Ovary (tissue), 9 donors: ENCODE results near the gene LRRK2. TPM values are rescaled to one million over a fixed set of nuclear protein-coding genes. Genes with fewer than 3 reads are reported as not detected.

ENCODE experiments used
- DNase-seq, 5 donors: peaks; one replicate each; pipeline ENCODE4 v3.0.0-alpha.2; 2019 to 2020
- H3K27ac ChIP-seq, 2 donors: fragments of 200-600 bp; one replicate each; pipeline versions ENCODE4 v1.5.1 to v1.8.0; 2019 to 2022
- H3K27me3 ChIP-seq: fragments of 200-600 bp; one replicate; pipeline ENCODE4 v1.8.0; 2022
- H3K36me3 ChIP-seq: fragments of 200-600 bp; sonication (generic); one replicate; pipeline ENCODE4 v1.5.1; 2019
- H3K4me1 ChIP-seq: one replicate; pipeline ENCODE4 v1.8.1; 2013; ENCODE audit warnings: mild to moderate bottlenecking, moderate library complexity; ENCODE audit not compliant: insufficient read depth
- H3K4me3 ChIP-seq: fragments of 200-600 bp; sonication (generic); one replicate; pipeline ENCODE4 v1.5.1; 2017
- H3K9me3 ChIP-seq, 2 donors: fragments of 200-600 bp in 1 of 2; sonication (generic) in 1 of 2; one replicate each; pipeline versions ENCODE4 v1.5.1 to v1.8.1; 2013 to 2019; ENCODE audit warnings: mild to moderate bottlenecking in 1 of 2, moderate library complexity in 1 of 2
- CTCF ChIP-seq, 3 donors: fragments of 450-650 bp in 2 of 3; fragments of 200-600 bp in 1 of 3; IDR thresholded peaks; one replicate each; pipeline versions ENCODE4 v1.5.1 to v1.8.0; 2016 to 2022; ENCODE audit warnings: antibody characterized with exemption in 3 of 3, mild to moderate bottlenecking in 1 of 3
- EP300 ChIP-seq: sonication (generic); formaldehyde crosslinking; IDR thresholded peaks from one replicate; pipeline ENCODE4 v1.6.1; 2017; ENCODE audit warnings: antibody characterized with exemption
- POLR2A ChIP-seq: fragments of 450-650 bp; IDR thresholded peaks from one replicate; pipeline ENCODE4 v1.6.1; 2017; ENCODE audit warnings: antibody characterized with exemption, mild to moderate bottlenecking, moderate library complexity
- WGBS, 3 donors: extraction: QIAGEN DNeasy Blood & Tissue Kit in 1 of 3; methylation state at CpG; one replicate each; pipeline versions ENCODE4 v1.1.5 to v1.1.7; 2013 to 2017; 5-methylcytosine and 5-hydroxymethylcytosine counted together
- intact Hi-C, 4 donors: fragments of 100-400 bp; cut with DNase I; formaldehyde crosslinking; loops; one replicate each; pipeline versions ENCODE4 v1.11.0 to v1.15.1; 2022 to 2023
- polyA plus RNA-seq, 2 donors: library from polyadenylated mRNA; stranded (reverse); fragments of 200-250 nt in 1 of 2; fragments of 350-450 nt in 1 of 2; fragmentation: Illumina TruSeq in 1 of 2; extraction: RNeasy Lipid Tissue Mini Kit (QIAGEN cat#74804) in 1 of 2; gene quantifications; one replicate each; pipeline ENCODE4 v1.2.3, GENCODE V29; 2013 to 2014
- total RNA-seq, 7 donors: library from RNA; depleted of rRNA in 2 of 7; stranded (reverse); fragments of >200 nt in 2 of 7; fragmentation: NEBNext Ultra II Directional in 3 of 7; extraction: Animal tissue kit (Norgen Biotek cat#: 25700) in 3 of 7; gene quantifications; one replicate each; pipeline versions ENCODE4 v1.1.0 to v1.2.4, GENCODE V29; 2016 to 2023
- donor health status: DM: no; HTN: no; CAD: no; lungs with moderate emphysema.
- donor health status: DM: no; HTN: no; CAD: no.
- donor health status: Bipolar disorder and iron deficiency.
- donor health status: DM: yes; HTN: yes; CAD: no.
- donor health status: DM: no; HTN: no; CAD: no.
- donor health status: DM: yes; HTN: yes; CAD: no.

The LRRK2 gene
- total and polyA plus RNA-seq, 9 donors: 8.1 to 19.7 (median 12.6) TPM

- no peaks in the 10 kb centered on the region for H3K27me3 ChIP-seq
- no peak overlapping the region for H3K4me3 ChIP-seq
- no peaks in the 10 kb centered on the region for H3K4me1 ChIP-seq
- H3K9me3 ChIP-seq: no peaks in the 10 kb centered on the region
- intact Hi-C loops: no loop called here
- no peak overlapping the region for H3K27ac ChIP-seq
- no peaks in the 10 kb centered on the region for H3K36me3 ChIP-seq
- TF ChIP-seq EP300 (no peak), CTCF (IDR thresholded peaks at IDR 0.05) (no peak), POLR2A (no peak)
- 87 to 93% (median 89%) methylated on average over 4 of the region's 4 CpGs for WGBS, 3 donors
- no peak for DNase-seq
Measured at GRCh38 chr12:40198601-40199000, 26.2 kb upstream of the LRRK2 start.

GRCh38 chr12:40202095-40203059, 22.4 kb upstream of the LRRK2 start:
- Histone ChIP-seq H3K9me3 (no peaks in the 10 kb centered on the region), H3K27ac (no peak overlapping the region), H3K4me3 (no peak overlapping the region), H3K27me3 (no peaks in the 10 kb centered on the region), H3K4me1 (no peaks in the 10 kb centered on the region), H3K36me3 (no peaks in the 10 kb centered on the region)
- WGBS, 3 donors: 31 to 46% (median 46%) methylated on average over 1 of the region's 1 CpG
- DNase-seq: no peak
- intact Hi-C loops: no loop called here
- no peak for TF ChIP-seq CTCF (IDR thresholded peaks at IDR 0.05)
- no peak for TF ChIP-seq EP300
- no peak for TF ChIP-seq POLR2A

GRCh38 chr12:40203060-40203430, 21.8 kb upstream of the LRRK2 start:
- no peak for DNase-seq
- Histone ChIP-seq H3K27ac (no peak overlapping the region), H3K36me3 (no peaks in the 10 kb centered on the region), H3K4me3 (no peak overlapping the region), H3K27me3 (no peaks in the 10 kb centered on the region), H3K9me3 (no peaks in the 10 kb centered on the region), H3K4me1 (no peaks in the 10 kb centered on the region)
- TF ChIP-seq EP300 (no peak), CTCF (IDR thresholded peaks at IDR 0.05) (no peak), POLR2A (no peak)
- intact Hi-C loops: no loop called here
- WGBS, 3 donors: 74 to 75% (median 74%) methylated on average over 5 of the region's 5 CpGs

- intact Hi-C loops: no loop called here
- Histone ChIP-seq H3K9me3 (no peaks in the 10 kb centered on the region), H3K4me1 (no peaks in the 10 kb centered on the region), H3K27ac (no peak overlapping the region), H3K27me3 (no peaks in the 10 kb centered on the region), H3K4me3 (no peak overlapping the region), H3K36me3 (no peaks in the 10 kb centered on the region)
- TF ChIP-seq POLR2A (no peak), EP300 (no peak)
- WGBS, 3 donors: 94 to 95% (median 95%) methylated on average over 3 of the region's 3 CpGs
- no peak for DNase-seq
Measured at GRCh38 chr12:40204337-40204736, 20.5 kb upstream of the LRRK2 start.

GRCh38 chr12:40207551-40207950, 17.2 kb upstream of the LRRK2 start:
- Histone ChIP-seq H3K4me3 (no peak overlapping the region), H3K27ac (no peak overlapping the region), H3K9me3 (no peaks in the 10 kb centered on the region), H3K27me3 (no peaks in the 10 kb centered on the region), H3K4me1 (no peaks in the 10 kb centered on the region), H3K36me3 (no peaks in the 10 kb centered on the region)
- no peak for TF ChIP-seq POLR2A
- TF ChIP-seq EP300: no peak
- TF ChIP-seq CTCF (IDR thresholded peaks at IDR 0.05): no peak
- WGBS, 3 donors: 97 to 99% (median 98%) methylated on average over 2 of the region's 2 CpGs
- intact Hi-C loops: no loop called here
- no peak for DNase-seq
